HepG2 (cell line): Measurements from ENCODE around the gene PLXNA4.

Experiments
- EEA1 ChIP-seq: sonication (generic); formaldehyde crosslinking; IDR thresholded peaks from 2 replicates; pipeline ENCODE4 v1.5.1; 2020; ENCODE audit warnings: mild to moderate bottlenecking, missing genetic modification reagents, borderline replicate concordance
- FOXP4 ChIP-seq: sonication (generic); formaldehyde crosslinking; IDR thresholded peaks from 2 replicates; pipeline ENCODE4 v1.4.0; 2020; ENCODE audit warnings: missing genetic modification reagents
- KAT2B ChIP-seq: fragments of 150-350 bp; IDR thresholded peaks from 2 replicates; pipeline ENCODE4 v1.6.1; 2014; ENCODE audit warnings: low read depth, low read length, borderline replicate concordance
- MYC ChIP-seq: sonication (generic); formaldehyde crosslinking; IDR thresholded peaks from 2 replicates; pipeline ENCODE4 v1.9.0; 2021; ENCODE audit warnings: missing genetic modification reagents, borderline replicate concordance
- NFKB2 ChIP-seq: sonication (generic); formaldehyde crosslinking; IDR thresholded peaks from 2 replicates; pipeline ENCODE4 v1.4.0; 2020; ENCODE audit warnings: missing genetic modification reagents, borderline replicate concordance
- RFX5 ChIP-seq: IDR thresholded peaks from 2 replicates; pipeline ENCODE4 v1.6.1; 2011; ENCODE audit warnings: low read depth, low read length, improper control_type of control experiment
- TF ChIP-seq, protein P1 (sequence below): sonication (generic); formaldehyde crosslinking; IDR thresholded peaks from 2 replicates; pipeline ENCODE4 v1.5.1; 2020; ENCODE audit warnings: missing genetic modification reagents, mild to moderate bottlenecking, borderline replicate concordance
- TF ChIP-seq, protein P2 (sequence below): sonication (generic); formaldehyde crosslinking; IDR thresholded peaks from 2 replicates; pipeline ENCODE4 v1.4.0; 2020; ENCODE audit warnings: missing genetic modification reagents, borderline replicate concordance
- TF ChIP-seq, protein P3 (sequence below): sonication (generic); formaldehyde crosslinking; IDR thresholded peaks from 2 replicates; pipeline ENCODE4 v1.4.0; 2020; ENCODE audit warnings: missing genetic modification reagents
- TF ChIP-seq, protein P4 (sequence below): sonication (generic); formaldehyde crosslinking; IDR thresholded peaks from 2 replicates; pipeline ENCODE4 v1.5.0; 2020; ENCODE audit warnings: mild to moderate bottlenecking, missing genetic modification reagents, moderate library complexity

- TF ChIP-seq RFX5, result no peak
- no peak for TF ChIP-seq EEA1 (CRISPR knock-in tag)
- TF ChIP-seq, protein P1, sequence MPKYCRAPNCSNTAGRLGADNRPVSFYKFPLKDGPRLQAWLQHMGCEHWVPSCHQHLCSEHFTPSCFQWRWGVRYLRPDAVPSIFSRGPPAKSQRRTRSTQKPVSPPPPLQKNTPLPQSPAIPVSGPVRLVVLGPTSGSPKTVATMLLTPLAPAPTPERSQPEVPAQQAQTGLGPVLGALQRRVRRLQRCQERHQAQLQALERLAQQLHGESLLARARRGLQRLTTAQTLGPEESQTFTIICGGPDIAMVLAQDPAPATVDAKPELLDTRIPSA (CRISPR knock-in tag), result no peak
- TF ChIP-seq MYC (CRISPR knock-in tag), result no peak
- TF ChIP-seq, protein P2, sequence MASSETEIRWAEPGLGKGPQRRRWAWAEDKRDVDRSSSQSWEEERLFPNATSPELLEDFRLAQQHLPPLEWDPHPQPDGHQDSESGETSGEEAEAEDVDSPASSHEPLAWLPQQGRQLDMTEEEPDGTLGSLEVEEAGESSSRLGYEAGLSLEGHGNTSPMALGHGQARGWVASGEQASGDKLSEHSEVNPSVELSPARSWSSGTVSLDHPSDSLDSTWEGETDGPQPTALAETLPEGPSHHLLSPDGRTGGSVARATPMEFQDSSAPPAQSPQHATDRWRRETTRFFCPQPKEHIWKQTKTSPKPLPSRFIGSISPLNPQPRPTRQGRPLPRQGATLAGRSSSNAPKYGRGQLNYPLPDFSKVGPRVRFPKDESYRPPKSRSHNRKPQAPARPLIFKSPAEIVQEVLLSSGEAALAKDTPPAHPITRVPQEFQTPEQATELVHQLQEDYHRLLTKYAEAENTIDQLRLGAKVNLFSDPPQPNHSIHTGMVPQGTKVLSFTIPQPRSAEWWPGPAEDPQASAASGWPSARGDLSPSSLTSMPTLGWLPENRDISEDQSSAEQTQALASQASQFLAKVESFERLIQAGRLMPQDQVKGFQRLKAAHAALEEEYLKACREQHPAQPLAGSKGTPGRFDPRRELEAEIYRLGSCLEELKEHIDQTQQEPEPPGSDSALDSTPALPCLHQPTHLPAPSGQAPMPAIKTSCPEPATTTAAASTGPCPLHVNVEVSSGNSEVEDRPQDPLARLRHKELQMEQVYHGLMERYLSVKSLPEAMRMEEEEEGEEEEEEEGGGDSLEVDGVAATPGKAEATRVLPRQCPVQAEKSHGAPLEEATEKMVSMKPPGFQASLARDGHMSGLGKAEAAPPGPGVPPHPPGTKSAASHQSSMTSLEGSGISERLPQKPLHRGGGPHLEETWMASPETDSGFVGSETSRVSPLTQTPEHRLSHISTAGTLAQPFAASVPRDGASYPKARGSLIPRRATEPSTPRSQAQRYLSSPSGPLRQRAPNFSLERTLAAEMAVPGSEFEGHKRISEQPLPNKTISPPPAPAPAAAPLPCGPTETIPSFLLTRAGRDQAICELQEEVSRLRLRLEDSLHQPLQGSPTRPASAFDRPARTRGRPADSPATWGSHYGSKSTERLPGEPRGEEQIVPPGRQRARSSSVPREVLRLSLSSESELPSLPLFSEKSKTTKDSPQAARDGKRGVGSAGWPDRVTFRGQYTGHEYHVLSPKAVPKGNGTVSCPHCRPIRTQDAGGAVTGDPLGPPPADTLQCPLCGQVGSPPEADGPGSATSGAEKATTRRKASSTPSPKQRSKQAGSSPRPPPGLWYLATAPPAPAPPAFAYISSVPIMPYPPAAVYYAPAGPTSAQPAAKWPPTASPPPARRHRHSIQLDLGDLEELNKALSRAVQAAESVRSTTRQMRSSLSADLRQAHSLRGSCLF, result no peak
- TF ChIP-seq KAT2B, result no peak
- TF ChIP-seq, protein P3, sequence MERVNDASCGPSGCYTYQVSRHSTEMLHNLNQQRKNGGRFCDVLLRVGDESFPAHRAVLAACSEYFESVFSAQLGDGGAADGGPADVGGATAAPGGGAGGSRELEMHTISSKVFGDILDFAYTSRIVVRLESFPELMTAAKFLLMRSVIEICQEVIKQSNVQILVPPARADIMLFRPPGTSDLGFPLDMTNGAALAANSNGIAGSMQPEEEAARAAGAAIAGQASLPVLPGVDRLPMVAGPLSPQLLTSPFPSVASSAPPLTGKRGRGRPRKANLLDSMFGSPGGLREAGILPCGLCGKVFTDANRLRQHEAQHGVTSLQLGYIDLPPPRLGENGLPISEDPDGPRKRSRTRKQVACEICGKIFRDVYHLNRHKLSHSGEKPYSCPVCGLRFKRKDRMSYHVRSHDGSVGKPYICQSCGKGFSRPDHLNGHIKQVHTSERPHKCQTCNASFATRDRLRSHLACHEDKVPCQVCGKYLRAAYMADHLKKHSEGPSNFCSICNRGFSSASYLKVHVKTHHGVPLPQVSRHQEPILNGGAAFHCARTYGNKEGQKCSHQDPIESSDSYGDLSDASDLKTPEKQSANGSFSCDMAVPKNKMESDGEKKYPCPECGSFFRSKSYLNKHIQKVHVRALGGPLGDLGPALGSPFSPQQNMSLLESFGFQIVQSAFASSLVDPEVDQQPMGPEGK (CRISPR knock-in tag), result no peak
- TF ChIP-seq, protein P4, sequence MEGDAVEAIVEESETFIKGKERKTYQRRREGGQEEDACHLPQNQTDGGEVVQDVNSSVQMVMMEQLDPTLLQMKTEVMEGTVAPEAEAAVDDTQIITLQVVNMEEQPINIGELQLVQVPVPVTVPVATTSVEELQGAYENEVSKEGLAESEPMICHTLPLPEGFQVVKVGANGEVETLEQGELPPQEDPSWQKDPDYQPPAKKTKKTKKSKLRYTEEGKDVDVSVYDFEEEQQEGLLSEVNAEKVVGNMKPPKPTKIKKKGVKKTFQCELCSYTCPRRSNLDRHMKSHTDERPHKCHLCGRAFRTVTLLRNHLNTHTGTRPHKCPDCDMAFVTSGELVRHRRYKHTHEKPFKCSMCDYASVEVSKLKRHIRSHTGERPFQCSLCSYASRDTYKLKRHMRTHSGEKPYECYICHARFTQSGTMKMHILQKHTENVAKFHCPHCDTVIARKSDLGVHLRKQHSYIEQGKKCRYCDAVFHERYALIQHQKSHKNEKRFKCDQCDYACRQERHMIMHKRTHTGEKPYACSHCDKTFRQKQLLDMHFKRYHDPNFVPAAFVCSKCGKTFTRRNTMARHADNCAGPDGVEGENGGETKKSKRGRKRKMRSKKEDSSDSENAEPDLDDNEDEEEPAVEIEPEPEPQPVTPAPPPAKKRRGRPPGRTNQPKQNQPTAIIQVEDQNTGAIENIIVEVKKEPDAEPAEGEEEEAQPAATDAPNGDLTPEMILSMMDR (CRISPR knock-in tag), result no peak
- no peak for TF ChIP-seq FOXP4
- TF ChIP-seq NFKB2 (CRISPR knock-in tag), result no peak
These were observed 373.2 kb downstream of the PLXNA4 start for GRCh38 chr7:132203021-132203420.
